ENCODE measurements around the gene NEK6.

Gene NEK6

GRCh38 chr9:124273427-124274160, 15.8 kb downstream of the NEK6 start:
- no peak for DNase-seq (ENCODE audit: extremely low read depth, low read depth)
- TF ChIP-seq CTCF (IDR thresholded peaks at IDR 0.05; ENCODE audit: low read depth, low read length) = no peak

- DNase-seq (ENCODE audit: extremely low read depth, low read depth) = no peak
- no peak for TF ChIP-seq CTCF (IDR thresholded peaks at IDR 0.05; ENCODE audit: low read depth, low read length)
Observed at GRCh38 chr9:124274226-124274625, 16.5 kb downstream of the NEK6 start.

GRCh38 chr9:124274738-124275137, 17.0 kb downstream of the NEK6 start:
- no peak for TF ChIP-seq CTCF (IDR thresholded peaks at IDR 0.05; ENCODE audit: low read depth, low read length)
- no peak for DNase-seq (ENCODE audit: extremely low read depth, low read depth)

- no peak for DNase-seq (ENCODE audit: extremely low read depth, low read depth)
Observed at GRCh38 chr9:124277420-124277819, 19.7 kb downstream of the NEK6 start.

GRCh38 chr9:124278054-124278540, 20.3 kb downstream of the NEK6 start:
- DNase-seq (ENCODE audit: extremely low read depth, low read depth) = no peak
- TF ChIP-seq CTCF (IDR thresholded peaks at IDR 0.05; ENCODE audit: low read depth, low read length) = no peak

More at GRCh38 chr9:124277420-124277819, 19.7 kb downstream of the NEK6 start:
- TF ChIP-seq CTCF (IDR thresholded peaks at IDR 0.05; ENCODE audit: low read depth, low read length) = no peak

- DNase-seq (ENCODE audit: extremely low read depth, low read depth) = no peak
Observed at GRCh38 chr9:124279531-124280175, 21.9 kb downstream of the NEK6 start.

More at GRCh38 chr9:124279531-124280175, 21.9 kb downstream of the NEK6 start:
- no peak for TF ChIP-seq CTCF (IDR thresholded peaks at IDR 0.05; ENCODE audit: low read depth, low read length)
